Fibroblast of skin of left biceps (primary cell): ENCODE results near the gene SEC14L2.
"Not testable (repeated sequence)": the region's sequence is repeated elsewhere in the genome, so short reads cannot be mapped to it uniquely, and the experiment has no call there.

Experiments
- DNase-seq, 2 experiments: peaks; one replicate each; pipeline ENCODE4 v3.0.0-alpha.2; 2013; ENCODE audit warnings: low read depth in 2 of 2

SEC14L2 gene

GRCh38 chr22:30375312-30375849 is 21.4 kb upstream of the SEC14L2 start:
- no peak for DNase-seq

GRCh38 chr22:30380011-30380410 is 16.8 kb upstream of the SEC14L2 start:
- no peak for DNase-seq

GRCh38 chr22:30381264-30381663 is 15.6 kb upstream of the SEC14L2 start:
- no peak for DNase-seq

GRCh38 chr22:30382340-30382739 is 14.5 kb upstream of the SEC14L2 start:
- DNase-seq = no peak

GRCh38 chr22:30383061-30383460 is 13.8 kb upstream of the SEC14L2 start:
- DNase-seq = no peak

- DNase-seq = no peak
These were observed 10.9 kb upstream of the SEC14L2 start for GRCh38 chr22:30385942-30386341.

- no peak for DNase-seq
These were observed 10.2 kb upstream of the SEC14L2 start for GRCh38 chr22:30386608-30386959.

GRCh38 chr22:30386960-30387827 is 9.6 kb upstream of the SEC14L2 start, which contains the start of gene RNF215:
TSS of gene RNF215 (minus strand) at chr22:30387411. CDS start at chr22:30387313, 98 bp downstream.
- DNase-seq = peak; percentile 34 to 51

GRCh38 chr22:30390974-30391691 is 5.7 kb upstream of the SEC14L2 start:
- DNase-seq = no peak

- DNase-seq = no peak
These were observed 4.0 kb upstream of the SEC14L2 start for GRCh38 chr22:30392661-30393321.

- DNase-seq = no peak
These were observed 3.5 kb upstream of the SEC14L2 start for GRCh38 chr22:30393322-30393680.

GRCh38 chr22:30393885-30394284 is 2.9 kb upstream of the SEC14L2 start:
- no peak for DNase-seq

GRCh38 chr22:30397656-30398635 is 1.1 kb downstream of the SEC14L2 start:
- no peak for DNase-seq

GRCh38 chr22:30398685-30399680 is 2.2 kb downstream of the SEC14L2 start:
- no peak for DNase-seq

- no peak for DNase-seq
These were observed 2.9 kb downstream of the SEC14L2 start for GRCh38 chr22:30399718-30400117.

- DNase-seq = no peak
These were observed 3.3 kb downstream of the SEC14L2 start for GRCh38 chr22:30400159-30400558.

GRCh38 chr22:30401024-30401423 is 4.2 kb downstream of the SEC14L2 start:
- DNase-seq = not testable (repeated sequence)

- no peak for DNase-seq
These were observed 5.4 kb downstream of the SEC14L2 start for GRCh38 chr22:30402028-30402765.

- not testable (repeated sequence) for DNase-seq
These were observed 5.9 kb downstream of the SEC14L2 start for GRCh38 chr22:30402766-30403104.
